GM19238 (cell line): ENCODE results near the gene XBP1.
"Not testable (repeated sequence)": the region's sequence is repeated elsewhere in the genome, so short reads cannot be mapped to it uniquely, and the experiment has no call there.

Experiments used
- DNase-seq: peaks from one replicate; pipeline ENCODE4 v3.0.0; 2011; ENCODE audit warnings: low spot score; ENCODE audit not compliant: insufficient read length

The XBP1 gene

DNA sequence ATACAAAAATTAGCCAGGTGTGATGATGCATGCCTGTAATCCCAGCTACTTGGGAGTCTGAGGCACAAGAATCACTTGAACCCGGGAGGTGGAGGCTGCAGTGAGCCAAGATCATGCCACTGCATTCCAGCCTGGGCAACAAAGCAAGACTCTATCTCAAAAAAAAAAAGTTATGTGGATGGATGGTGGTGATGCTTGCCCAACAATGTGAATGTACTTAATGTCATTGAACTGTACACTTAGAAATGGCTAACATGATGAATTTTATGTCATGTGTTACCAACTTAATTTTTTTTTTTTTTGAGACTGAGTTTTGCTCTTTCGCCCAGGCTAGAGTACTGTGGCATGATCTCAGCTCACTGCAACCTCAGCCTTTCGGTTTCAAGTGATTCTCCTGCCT is 45.9 kb downstream of the XBP1 start:
- DNase-seq: not testable (repeated sequence)

- no peak for DNase-seq
Measured at GRCh38 chr22:28750471-28750881, 49.9 kb downstream of the XBP1 start.
